Activated CD4-positive, CD25-positive, alpha-beta regulatory T cell treated with anti-CD3 and anti-CD28 coated beads, Interleukin-2, amount 50 U/mL, for 16 hours (primary cell): Measurements from ENCODE around the gene CD4.
A peak's percentile ranks its signal among the peaks of the same experiment; 100 is the strongest.
"Not testable (repeated sequence)": the region's sequence is repeated elsewhere in the genome, so short reads cannot be mapped to it uniquely, and the experiment has no call there.

ENCODE experiments used
- DNase-seq: peaks from one replicate; pipeline ENCODE4 v3.0.0-alpha.2; 2020; ENCODE audit warnings: low read depth, low spot score

The CD4 gene

GRCh38 chr12:6788972-6789924 lies at the start of gene CD4:
CD4 (plus strand) TSS chr12:6789528; CDS start chr12:6800139, 10,611 bp downstream.
- no peak for DNase-seq

GRCh38 chr12:6742080-6742479 lies 47.2 kb upstream of the CD4 start:
- not testable (repeated sequence) for DNase-seq

GRCh38 chr12:6742834-6743233 lies 46.5 kb upstream of the CD4 start:
- no peak for DNase-seq

- DNase-seq: not testable (repeated sequence)
These were observed 46.0 kb upstream of the CD4 start for GRCh38 chr12:6743300-6743699.

GRCh38 chr12:6745741-6746525 lies 43.4 kb upstream of the CD4 start:
- no peak for DNase-seq

GRCh38 chr12:6747216-6747615 lies 42.1 kb upstream of the CD4 start:
- DNase-seq: no peak

- DNase-seq: no peak
These were observed 40.6 kb upstream of the CD4 start for GRCh38 chr12:6748761-6749160.

GRCh38 chr12:6750506-6750905 lies 38.8 kb upstream of the CD4 start:
- DNase-seq: no peak

- DNase-seq: no peak
These were observed 37.6 kb upstream of the CD4 start for GRCh38 chr12:6751767-6752166.

- DNase-seq: no peak
These were observed 37.0 kb upstream of the CD4 start for GRCh38 chr12:6752167-6752920.

- peak; percentile 93 for DNase-seq
These were observed 36.2 kb upstream of the CD4 start, which contains the start of gene MLF2 for GRCh38 chr12:6752921-6753771. MLF2 (minus strand) TSS chr12:6753141; CDS start chr12:6752334, 807 bp downstream.

- DNase-seq: no peak
These were observed 35.5 kb upstream of the CD4 start for GRCh38 chr12:6753772-6754356.

GRCh38 chr12:6754411-6754810 lies 34.9 kb upstream of the CD4 start:
- DNase-seq: no peak

GRCh38 chr12:6757028-6757690 lies 32.2 kb upstream of the CD4 start:
- no peak for DNase-seq

- no peak for DNase-seq
These were observed 30.7 kb upstream of the CD4 start for GRCh38 chr12:6758506-6759095.

- DNase-seq: no peak
These were observed 29.6 kb upstream of the CD4 start for GRCh38 chr12:6759741-6760140.

GRCh38 chr12:6763380-6763779 lies 25.9 kb upstream of the CD4 start:
- no peak for DNase-seq

- no peak for DNase-seq
These were observed 25.1 kb upstream of the CD4 start for GRCh38 chr12:6764011-6764828.
